ENCODE data around the gene E4F1.
"Not testable (repeated sequence)": the region's sequence is repeated elsewhere in the genome, so short reads cannot be mapped to it uniquely, and the experiment has no call there.

The E4F1 gene

DNA sequence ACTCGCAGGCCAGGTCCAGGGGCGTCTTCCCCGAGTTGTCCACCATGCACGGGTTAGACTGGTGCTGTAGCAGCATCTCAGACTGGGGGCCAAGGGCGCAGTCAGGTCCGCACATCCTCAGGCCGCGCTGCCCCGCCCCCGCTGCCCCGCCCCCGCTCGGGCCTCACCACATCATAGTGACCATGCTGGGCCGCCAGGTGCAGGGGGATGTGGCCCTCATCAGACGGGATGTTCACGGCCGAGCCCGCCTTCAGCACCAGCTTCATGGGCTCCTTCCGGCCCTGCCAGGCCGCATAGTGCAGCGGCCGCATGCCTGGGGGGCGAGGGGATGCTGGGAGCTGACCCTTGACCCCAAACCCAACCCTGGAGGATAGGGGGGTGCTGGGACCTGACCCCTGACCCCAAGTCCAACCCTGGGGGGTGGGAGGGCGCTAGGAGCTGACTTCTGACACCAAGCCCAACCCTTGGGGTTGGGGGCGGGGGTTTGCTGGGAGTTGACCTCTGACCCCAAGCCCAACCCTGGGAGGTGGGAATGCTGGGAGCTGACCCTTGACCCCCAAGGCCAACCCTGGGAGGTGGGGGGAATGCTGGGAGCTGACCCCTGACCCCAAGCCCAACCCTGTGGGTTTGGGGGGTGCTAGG lies 34.0 kb upstream of the E4F1 start:
- DNase-seq (ENCODE audit: low read depth), result no peak

DNA sequence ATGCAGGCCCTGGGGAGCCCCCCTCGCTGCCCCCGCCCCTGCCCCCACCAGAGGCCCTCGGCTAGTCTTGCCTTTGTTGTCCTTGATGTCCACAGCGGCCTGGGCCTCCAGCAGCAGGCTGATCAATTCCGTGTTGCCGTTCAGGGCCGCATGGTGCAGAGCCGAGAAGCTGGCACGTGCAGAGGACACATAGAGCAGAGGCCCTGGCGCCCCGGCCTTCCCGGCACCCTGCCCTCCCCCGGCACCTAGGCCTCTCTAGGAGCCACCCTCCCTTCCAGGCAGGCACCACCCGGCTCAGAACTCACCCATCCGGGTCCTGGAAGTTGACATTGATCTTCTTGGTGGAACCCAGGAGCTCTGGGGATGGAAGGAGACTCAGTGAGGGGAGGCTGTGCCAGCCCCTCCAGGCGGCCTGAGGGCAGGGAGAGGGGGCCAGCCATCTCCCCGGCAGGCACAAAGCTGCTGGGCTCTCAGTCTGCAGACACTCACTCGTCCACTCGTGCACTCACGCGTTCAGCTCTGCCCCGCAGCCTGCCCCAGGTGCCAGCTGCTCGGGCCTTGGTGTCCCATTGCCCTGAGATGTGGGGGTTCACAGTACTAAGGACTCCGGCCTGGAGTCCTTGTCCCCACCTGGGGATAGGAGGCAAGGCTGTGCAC lies 33.3 kb upstream of the E4F1 start:
- no peak for DNase-seq (ENCODE audit: low read depth)

DNA sequence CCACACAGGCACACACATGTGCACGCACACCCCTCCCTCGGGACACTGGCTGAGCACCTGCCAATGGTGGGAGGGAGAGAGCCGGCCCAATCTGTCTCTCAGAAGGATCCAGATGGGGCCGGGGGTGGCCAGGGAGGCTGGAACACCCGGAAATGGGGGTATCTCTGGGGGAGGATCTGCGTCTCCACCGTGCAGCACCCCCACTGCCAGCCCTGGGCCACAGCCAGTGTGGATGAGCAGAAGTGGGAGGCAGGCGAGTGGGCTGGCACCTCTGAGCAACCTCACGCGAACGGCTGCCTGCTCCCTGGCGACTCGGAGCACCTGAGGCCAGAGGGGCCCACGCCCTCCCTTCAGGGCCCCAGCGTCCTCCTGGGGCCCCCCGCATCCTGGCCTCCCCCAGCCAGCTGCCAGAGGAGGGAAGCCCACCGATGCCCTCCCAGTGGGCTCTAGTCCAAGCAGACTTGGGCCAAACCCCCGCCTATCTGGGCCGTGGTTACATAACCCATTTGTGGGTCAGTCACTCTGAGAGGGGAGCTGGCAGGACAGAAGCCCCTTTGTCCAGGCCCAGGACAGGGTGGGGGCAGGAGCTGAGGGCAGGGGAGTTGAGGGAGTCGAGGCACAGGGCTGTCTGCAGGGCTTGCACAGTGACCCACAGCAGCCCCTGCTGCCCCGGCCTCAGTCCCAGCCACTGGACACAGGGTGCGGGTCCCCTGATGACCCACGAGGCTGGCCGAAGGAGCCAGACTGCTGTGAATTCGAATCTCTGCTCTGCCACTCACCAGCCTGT lies 32.5 kb upstream of the E4F1 start:
- DNase-seq (ENCODE audit: low read depth), result no peak

DNA sequence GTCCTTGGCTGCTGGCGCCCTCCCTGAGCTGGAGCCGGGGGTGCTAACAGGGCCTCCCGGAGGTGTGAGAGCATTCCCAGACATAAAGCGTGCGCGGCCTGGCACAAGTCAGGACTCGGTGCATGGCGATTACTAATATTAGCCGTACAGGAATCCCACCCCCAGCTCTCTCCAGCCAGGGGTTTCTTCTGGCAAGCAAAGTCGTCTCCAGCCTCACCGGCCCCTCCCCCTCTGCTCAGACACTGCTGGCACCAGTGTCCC lies 32.0 kb upstream of the E4F1 start:
- no peak for DNase-seq (ENCODE audit: low read depth)

DNA sequence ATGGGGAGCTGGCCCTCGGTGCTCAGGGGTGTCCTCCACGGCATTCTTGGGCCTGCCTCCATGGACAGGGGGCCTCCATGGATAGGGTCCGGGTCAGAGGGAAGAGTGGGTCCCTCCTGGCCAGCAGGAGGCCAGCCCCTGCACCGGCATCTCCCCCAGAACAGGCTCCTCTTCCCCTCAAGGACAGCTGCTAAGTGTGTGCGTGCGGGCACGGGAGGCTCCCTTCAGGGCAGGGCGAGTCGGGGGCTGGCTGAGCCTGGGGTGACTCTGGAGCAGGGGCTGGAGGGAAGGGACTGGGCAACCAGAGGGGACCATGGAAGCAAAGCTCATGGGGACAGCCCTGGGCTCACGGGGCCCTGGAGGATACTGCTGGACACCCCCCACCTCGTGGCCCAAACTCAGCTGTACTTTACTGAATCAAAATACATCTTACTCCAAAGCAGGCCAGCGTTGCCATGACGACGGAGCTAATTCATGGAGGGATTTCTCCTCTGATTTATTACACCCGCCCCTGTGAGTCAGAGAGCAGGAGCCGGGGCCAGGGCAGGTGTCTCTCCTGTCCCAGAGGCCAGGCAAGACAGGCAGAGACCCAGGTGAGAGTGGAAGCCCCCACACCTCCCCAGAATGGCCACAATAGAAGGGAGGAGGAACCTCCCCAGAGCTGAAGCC lies 29.1 kb upstream of the E4F1 start:
- peak; percentile 47 for DNase-seq (ENCODE audit: low read depth)

DNA sequence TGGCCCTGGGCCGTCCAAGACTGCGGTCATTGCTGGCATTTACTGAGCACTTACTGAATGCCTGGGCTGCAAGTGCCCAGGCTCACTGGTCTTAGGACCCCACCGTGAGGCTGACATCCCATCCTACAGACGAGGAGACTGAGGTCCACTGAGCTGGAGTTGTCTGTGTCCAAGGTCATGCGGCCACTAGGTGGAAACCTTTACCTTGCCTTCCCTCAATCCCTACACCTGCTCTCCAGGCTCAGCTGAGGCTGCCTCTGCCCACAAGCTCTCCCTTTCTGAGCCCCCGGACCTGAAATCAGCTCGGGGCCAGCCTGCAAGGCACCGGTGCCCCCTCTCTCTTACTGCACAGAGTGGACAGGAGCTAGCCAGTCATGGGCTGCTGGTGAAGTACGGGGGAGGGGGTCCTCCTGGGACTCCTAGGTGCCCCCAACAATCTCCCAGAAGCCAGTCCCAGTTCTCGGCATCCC lies 28.5 kb upstream of the E4F1 start:
- DNase-seq (ENCODE audit: low read depth), result peak; percentile 46

DNA sequence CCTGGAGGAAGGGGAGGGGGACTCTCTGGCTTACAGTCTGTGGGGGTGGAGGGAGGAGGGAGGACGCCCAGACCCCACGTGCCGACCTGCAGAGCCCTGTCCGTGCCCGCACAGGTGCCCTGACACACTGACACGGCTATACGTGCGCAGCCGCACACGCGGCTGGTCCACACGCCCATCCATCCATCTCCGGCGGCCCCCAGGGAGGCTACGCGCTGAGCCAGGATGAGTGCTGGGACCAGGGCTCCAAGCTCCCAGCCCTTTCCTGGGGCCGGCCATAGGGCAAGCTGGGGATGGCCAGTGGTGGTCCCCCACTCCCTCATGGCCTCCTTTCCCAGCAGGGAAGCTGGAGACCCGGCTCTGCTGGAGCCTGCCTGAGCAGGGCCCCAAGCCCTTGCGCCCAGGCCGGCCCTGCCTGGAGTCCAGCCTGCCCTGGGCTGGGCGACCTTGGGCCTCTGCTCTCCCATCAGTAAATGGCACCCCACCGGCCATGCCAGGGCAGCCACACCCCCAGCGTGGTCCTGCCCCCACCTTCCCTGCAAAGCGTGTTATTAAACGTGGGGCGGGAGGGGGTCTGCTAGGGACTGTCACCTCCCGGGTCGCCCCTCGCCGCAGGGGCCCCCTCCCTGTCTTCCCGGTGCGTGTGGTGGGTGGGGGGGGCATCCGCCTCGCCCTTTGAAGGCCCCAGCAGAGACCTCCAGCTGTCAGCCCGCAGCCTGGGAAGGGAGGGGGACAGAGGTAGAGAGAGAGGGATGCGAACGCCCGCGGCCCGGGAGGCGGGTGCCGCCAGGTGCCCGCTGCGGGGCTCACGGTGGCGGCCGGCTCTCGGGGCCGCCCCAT lies 27.8 kb upstream of the E4F1 start:
- DNase-seq (ENCODE audit: low read depth), result no peak

DNA sequence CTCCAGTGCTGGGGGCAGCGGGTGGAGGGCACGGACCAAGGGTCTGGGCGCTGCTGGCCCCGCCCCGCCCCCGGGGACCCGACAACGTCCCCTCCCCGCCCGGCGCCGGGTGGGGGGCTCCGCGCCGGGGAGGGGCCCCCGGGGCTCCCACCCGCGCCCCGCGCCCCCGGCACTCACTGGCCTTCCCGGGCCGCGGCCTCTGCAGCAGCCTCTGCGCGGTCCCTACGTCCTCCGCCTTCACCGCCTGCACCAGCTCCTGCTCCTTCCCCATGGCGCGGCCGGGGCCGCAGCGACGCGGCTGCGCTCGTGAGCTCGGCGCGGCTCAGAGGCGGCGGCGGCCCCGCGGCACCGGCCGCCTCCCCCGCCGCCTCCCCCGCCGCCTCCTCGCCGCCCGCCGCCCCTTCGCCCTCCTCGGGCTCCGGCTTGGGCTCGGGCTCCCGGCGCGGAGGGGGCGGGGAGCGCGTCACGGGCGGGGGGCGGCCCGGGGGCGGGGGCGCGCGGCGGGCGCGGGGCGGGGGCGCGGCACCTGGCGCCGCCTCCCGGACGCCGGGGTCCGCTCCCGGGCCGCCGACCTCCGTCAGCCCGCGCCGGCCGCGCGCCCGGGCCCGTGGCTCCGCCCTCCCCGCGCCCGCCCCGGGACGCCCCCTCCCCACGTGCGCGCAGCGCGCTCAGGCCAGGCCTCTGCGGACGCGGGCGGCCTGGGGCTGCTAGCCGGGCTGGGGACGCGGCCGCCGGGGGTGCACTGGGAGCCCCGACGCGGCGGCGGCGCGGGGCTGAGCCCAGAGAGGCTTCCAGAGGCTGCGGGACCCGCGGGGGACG lies 27.0 kb upstream of the E4F1 start, which contains the start of gene CASKIN1:
Gene CASKIN1, minus strand, starts transcription at position 444 of the 819 bp plus-strand sequence. Its CDS starts 173 bp downstream, at position 271.
- peak; percentile 38 for DNase-seq (ENCODE audit: low read depth)

DNA sequence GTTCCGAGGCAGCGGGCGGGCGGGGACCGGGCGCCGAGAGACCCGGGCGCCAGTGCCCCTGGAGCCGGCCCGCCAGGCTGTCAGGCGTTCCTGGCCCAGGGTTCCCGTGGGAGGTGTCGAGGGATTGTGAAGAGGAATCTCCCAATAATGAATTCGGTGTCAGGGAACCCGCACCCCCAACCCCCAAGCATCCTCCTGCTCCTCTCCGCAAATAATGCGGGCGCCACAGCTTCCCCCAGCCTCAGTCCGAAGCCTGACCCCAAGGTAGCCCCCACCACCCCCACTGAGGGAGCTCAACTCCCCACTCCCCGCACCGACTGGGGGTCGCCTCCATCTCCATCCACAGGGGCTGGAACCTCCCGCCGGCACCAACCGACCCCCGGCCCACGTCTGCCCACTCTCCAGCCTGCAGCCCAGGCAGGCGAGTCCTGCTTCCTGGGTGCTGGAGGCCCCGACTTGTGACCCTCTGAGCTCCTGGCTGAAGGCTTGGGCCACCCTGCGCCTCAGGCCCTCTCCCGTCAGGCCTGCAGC lies 26.3 kb upstream of the E4F1 start:
- no peak for DNase-seq (ENCODE audit: low read depth)

DNA sequence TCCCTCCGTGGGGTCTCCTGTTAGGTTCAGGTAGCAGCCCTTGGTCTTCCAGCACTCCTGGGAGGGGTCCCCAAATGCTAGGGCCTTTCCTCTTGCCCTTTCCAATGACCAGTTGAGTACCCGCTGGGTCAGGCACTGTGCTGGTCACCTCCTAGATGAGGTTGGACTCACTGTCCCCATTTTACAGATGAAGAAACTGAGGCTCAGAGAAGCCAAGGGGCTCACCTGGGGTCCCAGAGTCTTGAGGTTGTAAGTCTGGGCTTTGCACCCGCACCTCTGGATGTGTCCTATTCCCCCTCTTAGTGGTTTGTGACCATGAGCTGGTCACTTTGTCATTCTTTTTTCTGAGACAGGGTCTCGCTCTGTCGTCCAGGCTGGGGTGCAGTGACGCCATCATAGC lies 25.6 kb upstream of the E4F1 start:
- no peak for DNase-seq (ENCODE audit: low read depth)

DNA sequence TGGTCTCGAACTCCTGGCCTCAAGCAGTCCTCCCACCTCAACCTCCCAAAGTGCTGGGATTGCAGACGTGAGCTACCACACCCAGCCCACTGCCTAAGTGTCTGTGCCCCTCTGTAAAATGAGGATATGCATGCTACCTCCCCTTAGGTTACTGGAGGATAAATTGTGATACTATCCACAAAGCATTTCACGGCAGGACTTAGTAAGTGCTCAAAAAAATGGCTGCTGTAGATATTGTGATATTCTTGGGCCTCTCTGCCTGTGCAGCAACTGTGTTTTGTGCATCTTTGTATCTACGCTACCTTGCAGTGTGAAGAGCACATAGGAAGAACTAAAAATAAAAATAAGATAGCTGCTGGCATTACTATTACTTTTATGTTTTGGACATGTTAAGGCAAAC lies 25.1 kb upstream of the E4F1 start:
- DNase-seq (ENCODE audit: low read depth), result no peak

DNA sequence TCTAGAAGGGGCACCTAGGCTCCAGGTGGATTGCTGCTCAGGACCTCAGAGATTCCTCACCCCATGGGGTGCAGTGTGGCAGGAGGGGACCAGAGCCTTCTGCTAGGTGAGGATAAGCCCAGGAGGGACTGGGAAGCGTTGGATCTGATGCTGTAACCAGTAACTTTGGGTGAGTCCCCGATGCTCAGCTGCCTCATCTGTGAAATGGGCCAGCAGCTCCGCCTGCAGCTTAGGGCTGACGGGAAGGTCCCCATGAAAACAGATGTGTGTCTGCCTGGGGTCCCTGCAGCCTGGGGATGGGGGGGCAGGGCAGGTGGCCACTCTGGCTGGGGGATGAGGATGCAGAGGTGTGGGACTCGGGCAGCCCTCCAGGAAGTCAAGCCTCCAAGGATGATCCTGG lies 24.3 kb upstream of the E4F1 start:
- DNase-seq (ENCODE audit: low read depth), result no peak

DNA sequence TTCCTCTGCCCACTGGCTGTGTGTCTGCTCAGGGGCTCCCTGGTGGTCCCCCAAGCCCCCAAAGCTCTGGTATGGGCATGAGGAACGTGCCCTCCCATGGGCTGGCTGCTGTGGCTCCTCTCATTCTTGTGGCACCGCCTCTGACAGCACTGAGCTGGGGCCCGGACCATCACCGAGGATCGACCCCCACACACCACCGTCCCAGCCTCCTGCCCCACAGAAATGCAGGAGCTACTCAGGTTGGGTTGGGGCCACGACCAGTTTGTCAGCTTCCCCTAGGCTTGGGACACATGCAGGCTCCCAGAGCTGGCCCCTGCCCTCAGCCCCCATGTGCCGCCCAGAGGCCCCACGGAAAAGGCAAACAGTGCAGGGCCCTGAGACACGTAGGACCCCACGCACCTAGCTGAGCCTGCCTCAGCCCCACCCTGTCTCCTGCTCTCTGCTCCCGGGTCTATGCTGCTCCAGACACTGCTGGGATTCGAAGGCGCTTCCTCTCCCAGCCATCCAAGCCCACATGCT lies 23.7 kb upstream of the E4F1 start:
- DNase-seq (ENCODE audit: low read depth), result no peak

DNA sequence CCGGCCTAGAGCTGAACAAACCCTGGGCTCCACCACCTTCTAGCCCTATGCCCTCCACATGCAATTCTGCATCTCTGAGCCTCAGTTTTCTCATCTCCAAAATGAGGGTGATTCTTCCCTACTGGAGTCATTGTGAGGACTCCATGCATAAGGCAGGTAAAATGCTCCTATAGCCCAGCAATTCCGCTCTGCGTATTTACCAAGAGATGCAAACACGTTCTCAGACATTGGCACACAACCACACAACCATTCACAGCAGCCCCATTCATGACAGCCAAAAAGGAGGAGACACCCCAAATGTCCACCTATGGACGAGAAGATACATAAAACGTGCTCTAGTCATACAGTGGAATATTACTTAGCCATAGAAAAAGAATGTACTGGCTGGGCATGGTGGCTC lies 23.1 kb upstream of the E4F1 start:
- DNase-seq (ENCODE audit: low read depth), result no peak

DNA sequence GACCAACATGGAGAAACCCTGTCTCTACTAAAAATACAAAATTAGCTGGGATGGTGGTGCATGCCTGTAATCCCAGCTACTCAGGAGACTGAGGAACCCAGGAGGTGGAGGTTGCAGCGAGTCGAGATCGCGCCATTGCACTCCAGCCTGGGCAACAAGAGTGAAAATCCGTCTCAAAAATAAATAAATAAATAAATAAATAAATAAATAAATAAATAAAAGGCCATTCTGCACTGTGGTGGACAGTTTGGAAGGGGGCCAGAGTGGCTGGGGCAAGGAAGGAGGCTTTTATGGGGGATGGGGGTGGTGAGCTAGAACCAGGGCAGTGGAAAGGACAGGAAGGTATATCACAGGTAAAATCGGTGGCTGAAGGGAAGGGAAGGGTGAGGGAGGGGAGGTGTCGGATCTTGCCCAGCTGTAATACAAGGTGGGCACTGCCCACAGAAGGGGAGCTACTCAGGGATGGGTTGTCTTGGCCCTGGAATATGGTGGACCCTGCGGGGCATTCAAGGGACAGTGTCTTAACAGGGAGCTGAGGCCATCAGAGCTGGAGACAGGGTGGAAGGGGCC lies 20.2 kb upstream of the E4F1 start:
- DNase-seq (ENCODE audit: low read depth), result not testable (repeated sequence)

DNA sequence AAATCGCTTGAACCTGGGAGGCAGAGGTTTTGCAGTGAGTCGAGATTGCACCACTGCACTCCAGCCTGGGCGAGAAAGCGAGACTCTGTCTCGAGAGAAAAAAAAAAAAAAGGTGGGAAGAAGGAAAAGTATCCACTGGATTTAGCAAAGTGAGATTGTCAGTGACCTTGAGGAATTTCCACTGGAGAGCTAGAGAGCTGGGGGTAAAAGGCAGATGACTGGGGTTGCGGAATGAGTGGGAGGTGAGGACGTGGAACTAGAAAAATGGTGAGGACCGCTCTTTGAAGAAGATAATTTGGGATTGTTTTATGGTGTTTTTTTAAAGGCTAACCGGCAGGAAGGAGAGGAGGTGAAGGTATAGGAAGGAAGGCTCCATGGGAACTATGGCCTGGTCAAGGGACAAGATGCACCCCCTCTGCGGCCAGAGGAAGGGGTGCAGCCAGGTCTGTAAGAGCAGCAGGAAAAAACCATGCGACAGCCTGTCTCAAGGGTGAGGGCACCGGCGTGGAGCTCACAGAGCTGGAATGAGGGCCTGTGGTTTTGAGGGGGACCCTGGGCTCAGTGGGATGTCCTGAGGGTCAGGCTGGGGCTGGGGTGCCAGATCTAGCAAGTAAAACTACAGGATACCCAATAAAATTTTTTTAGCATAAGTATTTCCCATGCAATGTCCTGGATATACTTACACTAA lies 18.8 kb upstream of the E4F1 start:
- no peak for DNase-seq (ENCODE audit: low read depth)

DNA sequence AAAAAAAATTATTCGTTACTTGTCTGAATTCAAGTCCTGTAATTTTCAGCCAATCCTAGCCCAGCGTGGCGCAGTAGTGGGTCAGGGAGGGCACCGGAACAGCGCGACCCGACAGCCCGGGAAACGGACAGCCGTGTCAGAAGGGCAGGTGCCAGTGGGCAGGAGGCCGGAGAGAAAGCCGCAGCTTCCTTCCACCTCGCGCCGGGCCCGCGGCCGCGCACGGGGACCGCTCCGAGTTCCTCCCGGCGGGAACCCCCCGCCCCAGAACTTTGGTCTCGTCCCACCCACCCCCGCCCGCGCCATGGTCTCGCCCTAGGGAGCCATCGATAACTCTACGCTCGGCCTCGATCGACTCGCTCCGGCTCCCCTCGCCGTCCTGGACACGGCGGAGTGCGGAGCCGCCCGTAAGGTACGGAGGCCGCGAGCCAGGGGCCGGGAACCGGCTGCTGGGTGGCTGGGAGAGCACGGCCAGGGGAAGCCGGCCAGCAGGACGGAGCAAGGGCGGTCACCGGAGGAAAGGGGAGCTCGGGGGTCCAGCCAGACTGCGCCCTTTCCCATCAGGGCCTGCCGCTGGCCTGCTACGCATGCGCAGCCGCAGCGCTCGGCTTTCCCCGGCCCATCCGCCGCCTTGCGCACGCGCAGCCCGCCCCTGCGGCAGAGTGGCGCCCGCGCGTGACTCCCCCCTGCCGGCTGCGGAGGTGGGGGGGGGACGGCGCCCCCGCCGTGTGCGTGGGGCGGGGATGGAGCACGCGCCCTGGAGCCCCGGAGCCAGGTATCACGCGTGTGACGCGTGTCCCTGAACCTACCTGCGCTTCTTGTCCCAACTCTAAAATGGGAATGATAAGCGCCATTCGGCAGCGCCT lies 18.1 kb upstream of the E4F1 start, which contains the start of gene MLST8:
Gene MLST8, plus strand, starts transcription at position 351 of the 863 bp plus-strand sequence. CDS start 632 bp downstream, outside the sequence.
- peak; percentile 84 for DNase-seq (ENCODE audit: low read depth)

DNA sequence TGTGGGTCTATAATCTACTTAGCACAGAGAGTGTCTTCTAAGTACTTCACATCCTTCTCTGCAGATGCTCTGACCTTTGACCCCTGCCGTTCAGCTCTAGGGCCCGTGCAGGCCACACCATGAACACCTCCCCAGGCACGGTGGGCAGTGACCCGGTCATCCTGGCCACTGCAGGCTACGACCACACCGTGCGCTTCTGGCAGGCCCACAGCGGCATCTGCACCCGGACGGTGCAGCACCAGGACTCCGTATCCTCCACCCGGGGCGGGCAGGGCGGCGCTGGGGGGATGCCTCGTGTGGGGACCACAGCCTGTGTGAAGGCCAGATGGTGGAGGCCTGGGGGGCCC lies 17.5 kb upstream of the E4F1 start:
- DNase-seq (ENCODE audit: low read depth), result no peak

DNA sequence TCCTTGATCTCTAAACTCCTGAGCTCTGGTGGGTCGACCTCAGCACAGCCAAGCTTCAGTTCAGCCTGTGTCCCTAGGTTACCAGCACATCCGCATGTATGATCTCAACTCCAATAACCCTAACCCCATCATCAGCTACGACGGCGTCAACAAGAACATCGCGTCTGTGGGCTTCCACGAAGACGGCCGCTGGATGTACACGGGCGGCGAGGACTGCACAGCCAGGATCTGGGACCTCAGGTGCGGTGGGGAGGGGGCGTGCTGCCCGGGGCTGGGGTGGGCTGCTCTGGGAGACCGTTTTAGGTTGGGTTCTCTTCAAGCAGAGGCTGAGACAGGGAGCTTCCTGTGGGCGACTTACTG lies 17.0 kb upstream of the E4F1 start:
- no peak for DNase-seq (ENCODE audit: low read depth)
